ENCODE results near the gene SLC9A3.

Gene SLC9A3

GRCh38 chr5:435156-435790 is 89.0 kb downstream of the SLC9A3 start:
- no peak overlapping the region for H3K4me3 ChIP-seq (ENCODE audit: low read depth, low read length)
- TF ChIP-seq, protein P1, sequence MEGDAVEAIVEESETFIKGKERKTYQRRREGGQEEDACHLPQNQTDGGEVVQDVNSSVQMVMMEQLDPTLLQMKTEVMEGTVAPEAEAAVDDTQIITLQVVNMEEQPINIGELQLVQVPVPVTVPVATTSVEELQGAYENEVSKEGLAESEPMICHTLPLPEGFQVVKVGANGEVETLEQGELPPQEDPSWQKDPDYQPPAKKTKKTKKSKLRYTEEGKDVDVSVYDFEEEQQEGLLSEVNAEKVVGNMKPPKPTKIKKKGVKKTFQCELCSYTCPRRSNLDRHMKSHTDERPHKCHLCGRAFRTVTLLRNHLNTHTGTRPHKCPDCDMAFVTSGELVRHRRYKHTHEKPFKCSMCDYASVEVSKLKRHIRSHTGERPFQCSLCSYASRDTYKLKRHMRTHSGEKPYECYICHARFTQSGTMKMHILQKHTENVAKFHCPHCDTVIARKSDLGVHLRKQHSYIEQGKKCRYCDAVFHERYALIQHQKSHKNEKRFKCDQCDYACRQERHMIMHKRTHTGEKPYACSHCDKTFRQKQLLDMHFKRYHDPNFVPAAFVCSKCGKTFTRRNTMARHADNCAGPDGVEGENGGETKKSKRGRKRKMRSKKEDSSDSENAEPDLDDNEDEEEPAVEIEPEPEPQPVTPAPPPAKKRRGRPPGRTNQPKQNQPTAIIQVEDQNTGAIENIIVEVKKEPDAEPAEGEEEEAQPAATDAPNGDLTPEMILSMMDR (IDR thresholded peaks at IDR 0.05; ENCODE audit: low read depth, low read length), result no peak

DNA sequence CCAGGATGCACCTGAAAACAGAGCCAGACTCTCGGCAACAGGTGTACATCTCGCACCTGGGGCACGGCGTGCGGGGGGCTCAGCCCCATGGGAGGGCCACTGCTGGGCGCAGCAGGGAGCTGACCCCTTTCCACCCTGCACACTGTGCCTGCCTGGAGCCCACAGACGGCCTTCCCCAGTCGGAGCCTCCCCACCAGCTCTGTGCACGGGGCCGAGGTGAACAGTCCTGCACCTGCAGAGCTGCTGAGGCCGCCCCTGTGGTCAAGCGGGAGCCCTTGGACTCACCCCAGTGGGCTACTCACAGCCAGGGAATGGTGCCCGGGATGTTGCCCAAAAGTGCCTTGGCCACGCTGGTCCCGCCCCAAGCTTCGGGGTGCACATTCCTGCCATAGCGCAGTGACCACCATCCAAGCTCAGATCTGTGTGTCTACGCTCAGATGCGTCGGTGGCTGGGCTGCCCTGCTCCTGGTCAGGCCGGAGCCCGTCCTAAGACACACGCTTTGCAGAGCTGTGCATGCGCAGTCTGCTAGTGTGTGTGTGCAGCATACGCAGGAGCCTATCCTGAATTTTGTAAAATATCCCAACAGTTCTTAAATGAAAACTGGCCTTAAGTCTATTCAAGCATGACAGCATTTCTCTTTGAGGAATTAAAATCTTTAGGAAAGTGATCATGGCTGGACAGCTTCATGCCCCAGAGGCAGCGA is 89.7 kb downstream of the SLC9A3 start:
- TF ChIP-seq, protein P1 (IDR thresholded peaks at IDR 0.05; ENCODE audit: low read depth, low read length), result no peak
- no peak overlapping the region for H3K4me3 ChIP-seq (ENCODE audit: low read depth, low read length)

DNA sequence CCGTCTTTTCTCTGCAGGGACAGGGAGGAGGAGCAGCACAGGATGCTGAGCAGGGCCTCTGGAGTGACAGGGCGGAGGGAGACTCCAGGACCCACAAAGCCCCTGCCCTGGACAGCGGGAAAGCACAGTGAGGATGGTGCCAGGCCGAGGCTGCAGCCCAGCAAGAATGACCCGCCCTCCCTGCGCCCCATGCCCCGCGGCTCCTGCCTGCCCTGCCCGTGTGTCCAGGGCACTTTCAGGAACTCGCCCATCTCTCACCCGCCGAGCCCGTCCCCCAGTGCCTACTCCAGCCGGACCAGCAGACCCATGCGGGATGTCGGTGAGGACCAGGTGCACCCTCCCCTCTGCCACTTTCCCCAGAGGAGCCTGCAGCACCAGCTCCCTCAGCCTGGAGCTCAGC is 90.4 kb downstream of the SLC9A3 start:
- TF ChIP-seq, protein P1 (IDR thresholded peaks at IDR 0.05; ENCODE audit: low read depth, low read length), result no peak
- no peak overlapping the region for H3K4me3 ChIP-seq (ENCODE audit: low read depth, low read length)

DNA sequence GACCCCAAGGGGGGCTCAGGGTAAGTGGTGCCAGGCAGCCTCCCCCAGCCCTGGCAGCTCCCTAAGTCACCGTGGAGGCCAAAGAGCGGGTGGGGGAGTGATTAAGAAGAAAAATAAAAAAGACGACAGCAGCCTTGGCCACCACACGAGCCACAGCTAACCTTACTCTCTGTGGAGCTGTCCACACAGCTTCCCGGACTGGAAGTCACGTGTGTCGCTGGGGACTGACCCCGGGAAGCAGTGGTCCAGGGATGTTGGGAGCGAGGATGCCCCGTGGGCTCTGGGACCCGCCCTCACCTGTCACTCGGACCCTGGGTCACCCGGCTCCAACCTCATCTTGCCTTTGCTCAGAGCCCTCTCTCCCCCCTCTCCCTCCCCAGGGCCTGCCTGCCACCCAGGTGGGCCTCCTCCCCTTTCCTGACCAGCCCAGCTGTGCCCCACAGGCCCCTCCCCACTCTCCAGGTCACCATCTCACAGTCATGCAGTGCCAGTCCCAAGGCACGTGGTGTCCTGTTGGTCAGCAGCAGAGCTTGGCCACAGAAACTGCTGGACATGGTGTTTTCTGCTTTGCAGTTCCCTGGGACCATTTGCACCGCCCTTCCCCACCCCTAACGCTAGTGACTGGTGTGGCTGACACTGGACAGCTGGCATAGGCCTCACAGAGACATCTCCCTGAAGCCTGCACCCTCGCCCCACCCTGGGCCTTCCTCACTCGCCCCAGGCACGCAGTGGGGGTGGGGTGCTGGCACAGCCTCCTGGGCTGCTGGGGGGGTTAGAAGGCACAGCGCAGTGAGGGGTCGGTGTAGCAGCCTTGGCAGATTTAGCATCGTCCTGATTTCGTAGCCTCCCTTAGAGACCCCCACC is 91.1 kb downstream of the SLC9A3 start:
- TF ChIP-seq, protein P1 (IDR thresholded peaks at IDR 0.05; ENCODE audit: low read depth, low read length), result no peak
- no peak overlapping the region for H3K4me3 ChIP-seq (ENCODE audit: low read depth, low read length)

- TF ChIP-seq, protein P1 (IDR thresholded peaks at IDR 0.05; ENCODE audit: low read depth, low read length), result no peak
- no peak overlapping the region for H3K4me3 ChIP-seq (ENCODE audit: low read depth, low read length)
These were observed 91.9 kb downstream of the SLC9A3 start for GRCh38 chr5:432201-432927.

GRCh38 chr5:431711-432050 is 92.6 kb downstream of the SLC9A3 start:
- TF ChIP-seq, protein P1 (IDR thresholded peaks at IDR 0.05; ENCODE audit: low read depth, low read length), result no peak

More at GRCh38 chr5:431711-432050, 92.6 kb downstream of the SLC9A3 start:
- H3K4me3 ChIP-seq (ENCODE audit: low read depth, low read length), result no peak overlapping the region

Measured in WI38 (cell line).